Endothelial cell of umbilical vein (primary cell): Measurements from ENCODE around the gene ZNF385C. TPM values are rescaled to one million over a fixed set of nuclear protein-coding genes. Genes with fewer than 3 reads are reported as not detected.

Source experiments
- BruUV-seq: library from RNA; stranded (reverse); fragments of 400-500 nt; replicated peaks from 2 replicates; lab custom pipeline; 2021; lab: Mats Ljungman, UMichigan
- CTCF ChIA-PET: fragments of 300-600, 350-600 bp; sonication (Branson Sonifier 250); formaldehyde crosslinking; loops from one replicate; lab custom pipeline; 2021; ENCODE audit warnings: antibody characterized with exemption, inconsistent platforms; lab: Charles Lee
- POLR2A ChIA-PET: fragments of 300-600, 350-600 bp; sonication (Branson Sonifier 250); formaldehyde crosslinking; loops from one replicate; lab custom pipeline; 2021; ENCODE audit warnings: antibody characterized with exemption, inconsistent platforms; lab: Charles Lee
- DNase-seq: peaks from one replicate; pipeline ENCODE4 v3.0.0-alpha.2; 2011; ENCODE audit warnings: low read depth, low spot score
- FAIRE-seq: peaks from 2 replicates; lab custom pipeline; 2011; peaks lifted over from hg19 to GRCh38; lab: Jason Lieb, UNC
- H2AFZ ChIP-seq: 2 replicates; pipeline ENCODE4 v1.6.0; 2012; ENCODE audit warnings: low read depth, low read length, control low read depth, inconsistent platforms
- H3K27ac ChIP-seq: 2 replicates; pipeline ENCODE4 v1.5.1; 2011; ENCODE audit warnings: low read depth, mild to moderate bottlenecking, control low read depth, low read length, moderate library complexity; ENCODE audit not compliant: insufficient read depth
- H3K27me3 ChIP-seq, 2 experiments: 2 replicates each; pipeline versions ENCODE4 v1.6.0 to v1.6.1; 2011; ENCODE audit warnings: low read length in 2 of 2, mixed read lengths in 1 of 2; ENCODE audit not compliant: control insufficient read depth in 2 of 2, insufficient read depth in 2 of 2
- H3K36me3 ChIP-seq, 2 experiments: 2 replicates in 1 of 2; 3 replicates in 1 of 2; pipeline ENCODE4 v1.5.1; 2011; ENCODE audit warnings: low read length in 2 of 2, mild to moderate bottlenecking in 1 of 2, moderate library complexity in 1 of 2; ENCODE audit not compliant: control insufficient read depth in 2 of 2, insufficient read depth in 2 of 2; ENCODE audit errors: extremely low read depth in 1 of 2
- H3K4me1 ChIP-seq: 3 replicates; pipeline ENCODE4 v1.5.1; 2011; ENCODE audit warnings: mild to moderate bottlenecking, low read length; ENCODE audit not compliant: control insufficient read depth, insufficient read depth; ENCODE audit errors: extremely low read depth
- H3K4me2 ChIP-seq: 2 replicates; pipeline ENCODE4 v1.6.1; 2011; ENCODE audit warnings: low read length, control low read depth, mixed read lengths; ENCODE audit not compliant: insufficient read depth
- H3K4me3 ChIP-seq, 3 experiments: fragments of 200-600 bp in 1 of 3; sonication (generic), shearing (Covaris generic) in 1 of 3; replicated peaks in 1 of 3; 2 replicates each; pipeline ENCODE4 v1.5.1; 2011 to 2016; ENCODE audit warnings: control low read depth in 3 of 3, low read length in 3 of 3, mild to moderate bottlenecking in 2 of 3, inconsistent platforms in 1 of 3, low read depth in 1 of 3, moderate library complexity in 1 of 3; ENCODE audit not compliant: insufficient read depth in 1 of 3
- H3K79me2 ChIP-seq: 2 replicates; pipeline ENCODE4 v1.6.0; 2012; ENCODE audit warnings: low read length, inconsistent platforms; ENCODE audit not compliant: control insufficient read depth, insufficient read depth
- H3K9ac ChIP-seq: replicated peaks from 2 replicates; pipeline ENCODE3; 2011; ENCODE audit warnings: low read length, control low read depth; ENCODE audit not compliant: insufficient read depth; ENCODE audit errors: extremely low read depth
- H3K9me1 ChIP-seq: replicated peaks from 3 replicates; pipeline ENCODE4 v1.6.0; 2011; ENCODE audit warnings: mild to moderate bottlenecking, low read length; ENCODE audit not compliant: control insufficient read depth, insufficient read depth; ENCODE audit errors: extremely low read depth
- H3K9me3 ChIP-seq: replicated peaks from 2 replicates; pipeline ENCODE4 v1.5.1; 2012; ENCODE audit warnings: low read length, inconsistent platforms; ENCODE audit not compliant: control insufficient read depth, insufficient read depth
- H4K20me1 ChIP-seq: replicated peaks from 2 replicates; pipeline ENCODE3; 2011; ENCODE audit warnings: mild to moderate bottlenecking, low read length; ENCODE audit not compliant: control insufficient read depth, insufficient read depth; ENCODE audit errors: extremely low read depth
- CTCF ChIP-seq, 2 donors: IDR thresholded peaks; 1 replicate in 1 of 2; 2 replicates in 1 of 2; pipeline ENCODE4 v1.5.1; 2011; ENCODE audit warnings: low read length in 2 of 2, mild to moderate bottlenecking in 2 of 2, moderate library complexity in 2 of 2, control low read depth in 1 of 2, inconsistent platforms in 1 of 2, low read depth in 1 of 2; ENCODE audit not compliant: insufficient read depth in 1 of 2; ENCODE audit errors: extremely low read depth in 1 of 2
- EZH2 ChIP-seq: IDR thresholded peaks from 2 replicates; pipeline ENCODE4 v1.6.1; 2012; ENCODE audit warnings: borderline replicate concordance, low read depth, mild to moderate bottlenecking, moderate library complexity, low read length, inconsistent platforms; ENCODE audit not compliant: severe bottlenecking
- FOS ChIP-seq: IDR thresholded peaks from 2 replicates; pipeline ENCODE4 v1.6.1; 2011; ENCODE audit warnings: mild to moderate bottlenecking, low read length, moderate library complexity, borderline replicate concordance; ENCODE audit not compliant: insufficient read depth
- GATA2 ChIP-seq: IDR thresholded peaks from 2 replicates; pipeline ENCODE4 v1.7.0; 2011; ENCODE audit warnings: low read depth, mild to moderate bottlenecking, moderate library complexity, mixed read lengths, low read length; ENCODE audit not compliant: insufficient read length, insufficient read depth
- JUN ChIP-seq: IDR thresholded peaks from 2 replicates; pipeline ENCODE4 v1.6.1; 2011; ENCODE audit warnings: borderline replicate concordance, low read depth; ENCODE audit not compliant: insufficient read length, insufficient read depth
- MAX ChIP-seq: IDR thresholded peaks from 2 replicates; pipeline ENCODE4 v1.6.1; 2011; ENCODE audit not compliant: insufficient read depth, insufficient read length
- MYC ChIP-seq: IDR thresholded peaks from one replicate; pipeline ENCODE4 v1.6.1; 2011; ENCODE audit warnings: mild to moderate bottlenecking, low read depth, low read length
- POLR2A ChIP-seq: IDR thresholded peaks from 2 replicates; pipeline ENCODE4 v1.6.1; 2012; ENCODE audit warnings: low read depth, mild to moderate bottlenecking, control low read depth, low read length
- POLR2AphosphoS5 ChIP-seq: IDR thresholded peaks from 2 replicates; pipeline ENCODE4 v1.6.1; 2012; ENCODE audit warnings: low read depth, mild to moderate bottlenecking, control low read depth, low read length, moderate library complexity; ENCODE audit not compliant: insufficient read depth
- dilution Hi-C: fragments of 300-500 bp; cut with MboI; formaldehyde crosslinking; loops from one replicate; pipeline ENCODE4 v1.15.0; 2019; ENCODE audit warnings: low sequenced_read_pairs; ENCODE audit not compliant: extremely low pct_ligation_motif_present
- intact Hi-C: fragments of 100-400 bp; cut with micrococcal nuclease; formaldehyde crosslinking; loops from one replicate; pipeline ENCODE4 v1.10.0; 2022
- polyA plus RNA-seq, 4 experiments: library from polyadenylated mRNA; depleted of rRNA in 3 of 4; stranded (reverse) in 3 of 4; unstranded in 1 of 4; fragments of >200 nt; gene quantifications; 2 replicates each; pipeline versions ENCODE4 v1.2.1 to v1.2.3, GENCODE V29; 2011 to 2012; ENCODE audit warnings: missing spikeins in 1 of 4
- total RNA-seq: library from RNA; stranded (reverse); gene quantifications from 2 replicates; pipeline ENCODE4 v1.2.3, GENCODE V29; 2021

The ZNF385C gene
- total and polyA plus RNA-seq, 2 donors (not counting 3 experiments of a cell fraction or from before 2014, with no cell fraction given), result 0.07 TPM; not detected in 1

GRCh38 chr17:42087736-42088705, 10.3 kb downstream of the ZNF385C start:
- no peak for TF ChIP-seq POLR2AphosphoS5
- no peak for TF ChIP-seq EZH2
- no peak for TF ChIP-seq GATA2
- no peak for TF ChIP-seq POLR2A
- Histone ChIP-seq H3K4me1 (no peaks in the 10 kb centered on the region), H3K79me2 (no peaks in the 10 kb centered on the region), H3K4me2 (no peak overlapping the region), H3K4me3 (no peak overlapping the region), H3K27me3 (peaks cover 11 to 13% of the 10 kb centered on the region in 2 experiments), H3K9me3 (no peaks in the 10 kb centered on the region), H3K36me3 (no peaks in the 10 kb centered on the region), H4K20me1 (no peaks in the 10 kb centered on the region), H3K9me1 (no peaks in the 10 kb centered on the region), H3K27ac (no peak overlapping the region), H3K9ac (no peak overlapping the region), H2AFZ (no peak overlapping the region)
- intact Hi-C loops, result no loop called here
- ChIA-PET POLR2A (no interaction called here), CTCF (interaction anchor here (0.8 to 3.5 kb wide), 3 partner anchors 13 to 68 kb away, joined by 3 to 13 read pairs (median 3); partner anchors contain the start of gene NKIRAS2)
- dilution Hi-C loops, result no loop called here
- no peak for DNase-seq
- no TSS peak for BruUV-seq
- no peak for FAIRE-seq

GRCh38 chr17:42087042-42087701, 11.1 kb downstream of the ZNF385C start:
- Histone ChIP-seq H3K9ac (no peak overlapping the region), H3K4me3 (no peak overlapping the region), H3K27me3 (peaks cover 11 to 13% of the 10 kb centered on the region in 2 experiments), H4K20me1 (no peaks in the 10 kb centered on the region), H3K27ac (no peak overlapping the region), H3K4me1 (no peaks in the 10 kb centered on the region), H2AFZ (no peak overlapping the region), H3K79me2 (no peaks in the 10 kb centered on the region), H3K9me3 (no peaks in the 10 kb centered on the region), H3K36me3 (no peaks in the 10 kb centered on the region), H3K4me2 (no peak overlapping the region), H3K9me1 (no peaks in the 10 kb centered on the region)
- dilution Hi-C loops, result no loop called here
- no TSS peak for BruUV-seq
- no peak for DNase-seq
- intact Hi-C loops, result no loop called here
- CTCF ChIA-PET, result interaction anchor here (0.8 to 3.5 kb wide), 2 partner anchors 13 to 19 kb away, joined by 3 to 13 read pairs; no protein-coding TSS in a partner anchor
- no peak for FAIRE-seq
- TF ChIP-seq POLR2AphosphoS5 (no peak), GATA2 (no peak), EZH2 (no peak), CTCF (IDR thresholded peaks at IDR 0.05; ENCODE audit: extremely low read depth in 1 of 2, insufficient read depth in 1 of 2, low read depth in 1 of 2, low read length in 2 of 2) (no peak), FOS (no peak), POLR2A (no peak), MAX (no peak), JUN (no peak), MYC (no peak)
- POLR2A ChIA-PET, result no interaction called here
